Left lung (tissue), 14 donors: ENCODE results near the gene PRKCZ. TPM values are rescaled to one million over a fixed set of nuclear protein-coding genes. Genes with fewer than 3 reads are reported as not detected.

Source experiments
- ATAC-seq: fragments of 200-7000 bp; cut with Tn5 transposase; one replicate; pipeline ENCODE4 v1.9.1; 2020; ENCODE audit warnings: moderate library complexity
- DNase-seq, 4 donors: peaks; one replicate each; pipeline ENCODE4 v3.0.0-alpha.2; 2013 to 2020
- H3K27ac ChIP-seq, 2 donors: fragments of 200-600 bp; sonication (generic) in 1 of 2; one replicate each; pipeline versions ENCODE4 v1.5.0 to v1.8.0; 2020 to 2021
- H3K27me3 ChIP-seq, 2 donors: fragments of 200-600 bp; sonication (generic) in 1 of 2; one replicate each; pipeline versions ENCODE4 v1.5.0 to v1.8.0; 2020 to 2021
- H3K36me3 ChIP-seq, 2 donors: fragments of 200-600 bp; sonication (generic) in 1 of 2; one replicate each; pipeline versions ENCODE4 v1.5.0 to v1.8.0; 2020 to 2021
- H3K4me1 ChIP-seq, 2 donors: fragments of 200-600 bp; one replicate each; pipeline ENCODE4 v1.8.0; 2021
- H3K4me3 ChIP-seq, 2 donors: fragments of 200-600 bp; sonication (generic) in 1 of 2; one replicate each; pipeline versions ENCODE4 v1.5.0 to v1.8.0; 2020 to 2021; ENCODE audit warnings: mild to moderate bottlenecking in 1 of 2
- H3K9me3 ChIP-seq, 2 donors: fragments of 200-600 bp; sonication (generic) in 1 of 2; one replicate each; pipeline versions ENCODE4 v1.5.0 to v1.8.0; 2020 to 2021
- CTCF ChIP-seq, 2 donors: fragments of 200-600 bp; sonication (generic) in 1 of 2; IDR thresholded peaks; one replicate each; pipeline versions ENCODE4 v1.5.0 to v1.8.0; 2021; ENCODE audit warnings: antibody characterized with exemption in 2 of 2
- intact Hi-C, 2 donors: fragments of 100-400 bp; cut with DNase I; formaldehyde crosslinking; loops; one replicate each; pipeline versions ENCODE4 v1.11.2 to v1.14.2; 2022
- long read RNA-seq, 12 donors: library from polyadenylated mRNA in 2 of 12; unstranded in 2 of 12; transcript quantifications; one replicate each; pipeline ENCODE4 v2.0.0 and lab custom pipeline, GENCODE V29; 2019 to 2026
- polyA plus RNA-seq, 6 donors: library from polyadenylated mRNA; unstranded; fragments of 120-200 nt; gene quantifications; one replicate each; pipeline ENCODE4 v1.2.1, GENCODE V29; 2013; ENCODE audit not compliant: insufficient read length in 6 of 6
- total RNA-seq, 2 donors: library from RNA; stranded (reverse); fragmentation: NEBNext Ultra II Directional; extraction: Animal tissue kit (Norgen Biotek cat#: 25700); gene quantifications; one replicate each; pipeline ENCODE4 v1.2.1, GENCODE V29; 2021
- donor health status: DM: no; HTN: yes; CAD: no.
- donor health status: DM: no; HTN: no; CAD: no.

The PRKCZ gene
- total RNA-seq (100 to 1,000 TPM; 100 to 129 TPM), polyA plus RNA-seq (10 to 100 TPM; 37.5 to 49.4 (median 46.0) TPM)
- long read RNA-seq, donor 1, partial matches to known transcripts = 100 of 218 reads
- long read RNA-seq, donor 1, other reads (novel, unspliced or antisense) = 113 of 218 reads
- long read RNA-seq, donor 2, transcript PRKCZ-201 (18 exons, 2,326 nt) = major isoform, 7 of 13 reads
- long read RNA-seq, donor 2, partial matches to known transcripts = 6 of 13 reads
- long read RNA-seq, donor 2, other reads (novel, unspliced or antisense) = 0 of 13 reads
- long read RNA-seq, donor 3, transcript PRKCZ-201 (18 exons, 2,326 nt) = major isoform, 5 of 11 reads
- long read RNA-seq, donor 3, partial matches to known transcripts = 5 of 11 reads
- long read RNA-seq, donor 3, other reads (novel, unspliced or antisense) = 0 of 11 reads
- long read RNA-seq, donor 4, transcript PRKCZ-201 (18 exons, 2,326 nt) = major isoform, 21 of 36 reads
- long read RNA-seq, donor 4, partial matches to known transcripts = 8 of 36 reads
- long read RNA-seq, donor 4, other reads (novel, unspliced or antisense) = 7 of 36 reads
- long read RNA-seq, donor 5, transcript PRKCZ-201 (18 exons, 2,326 nt) = major isoform, 9 of 162 reads
- long read RNA-seq, donor 5, partial matches to known transcripts = 146 of 162 reads
- long read RNA-seq, donor 5, other reads (novel, unspliced or antisense) = 6 of 162 reads
- long read RNA-seq, donor 6, transcript PRKCZ-201 (18 exons, 2,326 nt) = major isoform, 10 of 10 reads
- long read RNA-seq, donor 6, partial matches to known transcripts = 0 of 10 reads
- long read RNA-seq, donor 6, other reads (novel, unspliced or antisense) = 0 of 10 reads
- long read RNA-seq, donor 7, partial matches to known transcripts = 16 of 73 reads
- long read RNA-seq, donor 7, other reads (novel, unspliced or antisense) = 54 of 73 reads
- long read RNA-seq, donor 8, transcript PRKCZ-201 (18 exons, 2,326 nt) = major isoform, 6 of 11 reads
- long read RNA-seq, donor 8, partial matches to known transcripts = 5 of 11 reads
- long read RNA-seq, donor 8, other reads (novel, unspliced or antisense) = 0 of 11 reads
- long read RNA-seq, donor 9 = 0 reads
- long read RNA-seq, donor 10, transcript PRKCZ-201 (18 exons, 2,326 nt) = major isoform, 13 of 24 reads
- long read RNA-seq, donor 10, partial matches to known transcripts = 4 of 24 reads
- long read RNA-seq, donor 10, other reads (novel, unspliced or antisense) = 7 of 24 reads
- long read RNA-seq, donor 11, transcript PRKCZ-202 (15 exons, 2,294 nt) = major isoform, 25 of 159 reads
- long read RNA-seq, donor 11, partial matches to known transcripts = 86 of 159 reads
- long read RNA-seq, donor 11, other reads (novel, unspliced or antisense) = 46 of 159 reads
- long read RNA-seq, donor 12, transcript PRKCZ-201 (18 exons, 2,326 nt) = major isoform, 11 of 119 reads
- long read RNA-seq, donor 12, partial matches to known transcripts = 57 of 119 reads
- long read RNA-seq, donor 12, other reads (novel, unspliced or antisense) = 51 of 119 reads

- Histone ChIP-seq H3K4me1 (peaks cover 9 to 29% of the 10 kb centered on the region in 2 donors), H3K4me3 (peak within 1 kb of the TSS; percentile 43 to 62), H3K27me3 (peaks cover 20 to 74% of the 10 kb centered on the region in 2 donors), H3K9me3 (no peaks in the 10 kb centered on the region), H3K36me3 (no peaks in the 10 kb centered on the region), H3K27ac (peak within 1 kb of the TSS; percentile 72 to 79)
- ATAC-seq = peak; percentile 81
- intact Hi-C loops = loop anchor here in 1 of 2 donors (5.0 kb wide), 2 partner anchors 83 to 108 kb away; no protein-coding TSS in a partner anchor
- TF ChIP-seq CTCF (IDR thresholded peaks at IDR 0.05) = no peak
- DNase-seq = peak; percentile 41 to 94 (median 89)
These were observed at the start of gene PRKCZ for GRCh38 chr1:2049718-2050431. PRKCZ (plus strand) TSS chr1:2050411; CDS start chr1:2050631, 220 bp downstream.

- intact Hi-C loops = no loop called here
- H3K9me3 ChIP-seq = no peaks in the 10 kb centered on the region
- no peak overlapping the region for H3K27ac ChIP-seq
- H3K4me1 ChIP-seq = peaks cover 0 to 18% of the 10 kb centered on the region in 2 donors
- ATAC-seq (no peak), DNase-seq (no peak)
- peaks cover 15 to 57% of the 10 kb centered on the region in 2 donors for H3K27me3 ChIP-seq
- H3K4me3 ChIP-seq = no peak overlapping the region
- no peaks in the 10 kb centered on the region for H3K36me3 ChIP-seq
- TF ChIP-seq CTCF (IDR thresholded peaks at IDR 0.05) = no peak
These were observed 49.8 kb upstream of the PRKCZ start for GRCh38 chr1:2000432-2000831.

GRCh38 chr1:2000850-2001249 lies 49.4 kb upstream of the PRKCZ start:
- peaks cover 15 to 61% of the 10 kb centered on the region in 2 donors for H3K27me3 ChIP-seq
- H3K4me1 ChIP-seq = peaks cover 0 to 15% of the 10 kb centered on the region in 2 donors
- H3K4me3 ChIP-seq = no peak overlapping the region
- no peak for TF ChIP-seq CTCF (IDR thresholded peaks at IDR 0.05)
- intact Hi-C loops = no loop called here
- H3K9me3 ChIP-seq = no peaks in the 10 kb centered on the region
- H3K36me3 ChIP-seq = no peaks in the 10 kb centered on the region
- DNase-seq (peak in 1 of 4 donors; percentile 59), ATAC-seq (no peak)
- no peak overlapping the region for H3K27ac ChIP-seq

- no peak for TF ChIP-seq CTCF (IDR thresholded peaks at IDR 0.05)
- no peak overlapping the region for H3K27ac ChIP-seq
- peaks cover 0 to 5% of the 10 kb centered on the region in 2 donors for H3K4me1 ChIP-seq
- peaks cover 15 to 71% of the 10 kb centered on the region in 2 donors for H3K27me3 ChIP-seq
- DNase-seq (peak in 2 of 4 donors; percentile 66 to 84), ATAC-seq (peak; percentile 60)
- H3K4me3 ChIP-seq = no peak overlapping the region
- H3K36me3 ChIP-seq = no peaks in the 10 kb centered on the region
- no peaks in the 10 kb centered on the region for H3K9me3 ChIP-seq
- intact Hi-C loops = no loop called here
These were observed 48.3 kb upstream of the PRKCZ start for GRCh38 chr1:2001773-2002411.
